ENCODE data around the gene SHANK1. TPM values are rescaled to one million over a fixed set of nuclear protein-coding genes. Genes with fewer than 3 reads are reported as not detected.

SHANK1 gene
- total RNA-seq, 1 experiment from 2014 or later: 2.2 TPM

DNA sequence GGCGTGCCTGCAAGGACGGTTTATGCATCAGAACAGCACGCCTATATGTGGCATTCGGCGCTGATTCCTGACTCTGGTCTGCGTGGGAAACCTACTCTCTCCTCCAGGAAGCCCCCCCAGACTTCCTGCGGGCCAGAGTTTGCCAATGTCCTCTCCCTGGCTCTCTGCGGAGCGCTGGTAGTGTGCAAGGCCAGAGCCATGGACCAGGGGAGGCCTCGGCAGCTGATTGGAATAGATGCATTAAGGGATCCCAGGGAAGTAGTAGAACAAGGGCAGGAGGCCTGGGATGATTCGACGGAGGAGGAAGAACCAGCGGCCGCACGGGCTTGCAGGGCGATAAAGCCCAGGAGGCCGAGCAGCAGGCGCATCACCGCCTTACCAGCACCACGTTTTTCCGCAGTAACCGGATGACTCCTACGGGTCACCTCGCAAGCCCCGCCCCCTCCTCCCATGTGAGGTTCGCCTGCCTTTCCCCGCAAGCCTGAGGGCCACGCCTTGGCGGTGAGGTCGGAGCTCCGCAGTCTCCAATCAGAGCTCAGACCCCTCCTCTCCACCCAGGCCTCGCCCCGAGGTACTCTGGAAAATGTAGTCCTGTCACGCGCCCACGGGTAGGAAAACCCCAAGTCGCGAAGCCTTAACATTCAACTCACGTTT lies 8.6 kb upstream of the SHANK1 start:
- DNase-seq (ENCODE audit: low spot score): peak; percentile 8

DNA sequence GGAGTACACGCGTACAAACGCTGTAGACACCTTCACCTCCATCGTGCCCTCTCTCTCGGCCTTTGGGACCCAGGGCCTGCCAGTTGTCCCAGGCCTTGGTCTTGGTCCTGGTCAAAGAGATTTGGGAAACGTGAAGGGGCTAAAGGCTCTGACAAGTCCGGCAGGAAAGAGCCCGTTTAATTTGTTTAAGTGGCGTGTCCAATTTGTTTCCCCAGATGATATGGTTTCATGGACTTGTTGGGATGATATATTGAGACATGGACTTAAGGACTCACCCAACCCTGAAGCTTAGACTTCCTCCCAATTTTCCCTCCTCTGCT lies 6.3 kb upstream of the SHANK1 start:
- DNase-seq (ENCODE audit: low spot score): no peak

GRCh38 chr19:50725218-50725910 lies 5.8 kb upstream of the SHANK1 start:
- DNase-seq (ENCODE audit: low spot score): peak; percentile 27

GRCh38 chr19:50724522-50725217 lies 5.1 kb upstream of the SHANK1 start:
- DNase-seq (ENCODE audit: low spot score): peak; percentile 100

DNA sequence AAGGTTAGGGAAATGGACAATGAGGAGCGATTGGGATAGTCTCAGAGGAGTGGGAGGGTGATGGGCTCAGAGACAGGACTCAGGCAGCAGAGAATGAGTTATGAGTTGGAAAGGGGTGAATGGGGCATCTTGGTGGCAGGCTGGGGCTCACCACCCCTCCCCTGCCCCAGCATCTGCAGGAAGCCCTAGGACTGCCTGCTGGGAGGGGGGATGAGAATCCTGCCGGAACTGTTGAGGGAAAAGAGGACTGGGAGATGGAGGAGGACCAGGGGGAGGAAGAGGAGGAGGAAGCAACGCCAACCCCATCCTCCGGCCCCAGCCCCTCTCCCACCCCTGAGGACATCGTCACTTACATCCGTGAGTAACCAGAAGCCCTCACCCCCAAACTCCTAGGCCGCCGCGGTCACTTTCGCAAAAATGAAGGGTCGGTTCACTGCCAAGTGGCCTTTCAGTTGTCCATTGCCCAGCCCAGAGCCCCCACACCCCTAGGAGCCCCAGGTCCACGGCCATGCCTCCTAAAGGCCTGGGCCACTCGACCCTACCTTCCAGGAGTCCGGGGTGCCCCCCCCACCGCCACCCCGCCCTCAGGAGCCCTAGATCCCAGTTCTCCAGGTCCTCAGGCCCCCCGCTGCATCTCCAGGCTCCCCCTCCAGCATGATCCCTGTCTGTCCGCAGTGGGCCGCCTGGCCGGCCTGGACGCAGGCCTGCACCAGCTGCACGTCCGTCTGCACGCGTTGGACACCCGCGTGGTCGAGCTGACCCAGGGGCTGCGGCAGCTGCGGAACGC lies 4.3 kb upstream of the SHANK1 start:
- peak; percentile 13 for DNase-seq (ENCODE audit: low spot score)

GRCh38 chr19:50723069-50723468 lies 3.5 kb upstream of the SHANK1 start, which contains the start of gene CLEC11A:
TSS of gene CLEC11A (plus strand) at chr19:50723364. CDS start at chr19:50723526, 162 bp downstream.
- DNase-seq (ENCODE audit: low spot score): peak; percentile 7

DNA sequence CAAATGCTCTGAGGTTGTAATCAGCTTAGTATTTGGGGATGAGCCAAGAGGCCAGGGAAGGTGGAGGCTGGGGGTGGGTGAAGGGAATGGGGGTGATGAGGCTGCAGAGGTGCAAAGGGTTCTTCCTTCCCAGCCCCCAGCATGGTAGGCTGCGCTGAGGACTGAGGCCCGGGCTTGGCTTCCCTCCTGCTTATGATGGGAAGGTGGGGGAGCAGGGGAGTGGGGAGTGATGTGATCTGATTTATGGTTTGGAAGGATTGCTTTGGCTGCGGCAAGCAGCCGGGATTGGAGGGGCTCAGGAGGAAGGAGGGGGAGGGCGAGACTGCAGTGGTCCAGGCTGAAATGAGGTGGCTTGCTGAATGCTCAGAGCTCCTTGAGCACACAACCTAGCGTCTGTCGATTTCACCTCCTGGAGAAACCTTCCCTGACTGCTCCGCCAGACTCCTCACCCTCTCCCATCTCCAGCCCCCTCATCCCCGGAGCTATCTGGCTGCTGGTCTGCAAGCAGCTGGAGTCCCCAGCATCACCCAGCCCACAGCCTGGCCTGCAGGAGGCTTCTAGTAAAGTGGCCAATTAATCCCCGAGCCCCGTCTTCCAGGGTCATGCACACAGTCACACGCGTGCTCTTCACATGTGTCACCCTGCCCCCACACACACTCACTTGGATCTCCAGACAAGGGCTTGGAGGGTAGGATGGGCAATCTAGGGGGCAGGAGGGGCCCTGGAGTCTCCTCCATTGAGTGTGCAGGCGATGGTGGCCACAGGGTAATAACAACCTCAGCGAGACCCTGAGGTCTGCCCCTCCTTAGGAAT lies 2.8 kb upstream of the SHANK1 start:
- DNase-seq (ENCODE audit: low spot score): peak; percentile 19

- DNase-seq (ENCODE audit: low spot score): peak; percentile 44
Measured at GRCh38 chr19:50721441-50722137, 2.0 kb upstream of the SHANK1 start.

DNA sequence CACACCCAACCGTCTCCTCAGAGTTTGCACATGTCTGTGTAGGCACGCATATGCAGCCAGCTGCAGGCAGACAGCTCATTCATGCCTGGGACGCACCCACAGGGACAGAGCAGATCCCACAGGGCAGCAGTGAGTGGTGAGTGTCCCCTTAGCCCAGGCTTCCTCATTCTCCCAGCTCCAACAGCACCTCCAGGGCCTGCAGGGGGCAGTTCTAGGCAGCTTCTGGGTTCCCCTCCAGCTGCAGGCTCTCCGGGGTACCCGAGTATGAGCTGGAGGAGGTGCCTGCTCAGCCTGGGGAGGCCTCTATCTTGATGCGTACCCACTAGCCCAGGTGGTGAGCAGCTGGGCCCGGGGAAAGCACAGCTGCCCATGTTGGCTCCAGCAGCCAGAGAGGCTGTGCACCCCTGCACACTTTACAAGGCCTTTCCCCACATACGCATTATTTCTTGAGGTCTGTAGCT lies 1.3 kb upstream of the SHANK1 start:
- DNase-seq (ENCODE audit: low spot score): peak; percentile 42

DNA sequence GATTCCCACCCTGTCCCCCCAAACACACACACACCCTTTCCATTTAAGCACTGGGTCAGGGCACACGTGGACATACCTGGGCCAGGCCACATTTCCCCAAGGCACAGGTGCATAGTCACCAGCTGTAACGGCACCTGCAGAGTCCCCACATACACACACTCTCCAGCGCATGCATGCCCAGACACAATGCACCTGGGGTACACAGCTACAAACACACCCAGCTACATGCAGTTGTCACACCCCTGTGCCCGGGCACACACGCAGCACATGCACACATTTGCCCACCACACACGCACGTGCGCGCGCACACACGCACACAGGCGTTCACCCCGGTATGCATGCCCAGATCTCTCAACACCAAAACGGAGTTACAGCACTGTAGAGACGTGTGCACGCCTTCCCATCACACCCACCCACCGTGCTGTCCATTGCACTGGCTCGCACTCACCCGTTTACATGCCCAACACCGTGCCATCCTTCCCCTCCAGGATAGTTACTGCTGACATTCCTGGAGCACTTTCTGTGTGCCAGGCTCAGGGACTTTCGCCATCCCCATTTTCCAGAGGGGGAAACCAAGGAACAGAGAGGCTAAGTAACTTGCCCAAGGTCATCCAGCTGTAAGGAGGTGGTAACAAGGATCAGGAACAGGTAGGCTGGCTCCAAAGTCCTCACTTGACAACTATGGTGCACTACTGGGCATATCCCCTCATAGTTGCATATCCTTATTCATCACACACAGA lies 749 bp upstream of the SHANK1 start:
- DNase-seq (ENCODE audit: low spot score): no peak

- DNase-seq (ENCODE audit: low spot score): no peak
Measured at GRCh38 chr19:50719119-50719435, 525 bp downstream of the SHANK1 start.

- no peak for DNase-seq (ENCODE audit: low spot score)
Measured at GRCh38 chr19:50718255-50719118, 1.1 kb downstream of the SHANK1 start.

DNA sequence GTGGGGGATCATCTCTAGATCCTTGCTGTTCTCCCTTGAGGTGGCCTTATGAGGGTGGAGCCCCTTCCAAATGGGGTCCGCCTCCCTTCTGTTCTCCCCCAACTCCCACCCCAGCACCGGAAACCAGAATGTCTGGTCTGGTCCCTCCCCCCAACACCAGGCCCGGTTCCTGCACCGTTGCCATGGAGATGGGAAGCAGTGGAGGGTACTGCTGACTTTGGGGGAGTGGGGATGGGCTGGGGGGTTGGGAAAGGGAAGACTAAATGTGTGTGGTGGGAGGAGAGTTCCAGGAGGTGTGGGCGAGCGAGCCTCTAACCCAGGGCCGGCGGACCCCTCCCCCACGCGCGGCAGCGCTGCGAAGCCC lies 1.7 kb downstream of the SHANK1 start:
- no peak for DNase-seq (ENCODE audit: low spot score)

GRCh38 chr19:50717026-50717723 lies 2.4 kb downstream of the SHANK1 start:
- DNase-seq (ENCODE audit: low spot score): no peak

DNA sequence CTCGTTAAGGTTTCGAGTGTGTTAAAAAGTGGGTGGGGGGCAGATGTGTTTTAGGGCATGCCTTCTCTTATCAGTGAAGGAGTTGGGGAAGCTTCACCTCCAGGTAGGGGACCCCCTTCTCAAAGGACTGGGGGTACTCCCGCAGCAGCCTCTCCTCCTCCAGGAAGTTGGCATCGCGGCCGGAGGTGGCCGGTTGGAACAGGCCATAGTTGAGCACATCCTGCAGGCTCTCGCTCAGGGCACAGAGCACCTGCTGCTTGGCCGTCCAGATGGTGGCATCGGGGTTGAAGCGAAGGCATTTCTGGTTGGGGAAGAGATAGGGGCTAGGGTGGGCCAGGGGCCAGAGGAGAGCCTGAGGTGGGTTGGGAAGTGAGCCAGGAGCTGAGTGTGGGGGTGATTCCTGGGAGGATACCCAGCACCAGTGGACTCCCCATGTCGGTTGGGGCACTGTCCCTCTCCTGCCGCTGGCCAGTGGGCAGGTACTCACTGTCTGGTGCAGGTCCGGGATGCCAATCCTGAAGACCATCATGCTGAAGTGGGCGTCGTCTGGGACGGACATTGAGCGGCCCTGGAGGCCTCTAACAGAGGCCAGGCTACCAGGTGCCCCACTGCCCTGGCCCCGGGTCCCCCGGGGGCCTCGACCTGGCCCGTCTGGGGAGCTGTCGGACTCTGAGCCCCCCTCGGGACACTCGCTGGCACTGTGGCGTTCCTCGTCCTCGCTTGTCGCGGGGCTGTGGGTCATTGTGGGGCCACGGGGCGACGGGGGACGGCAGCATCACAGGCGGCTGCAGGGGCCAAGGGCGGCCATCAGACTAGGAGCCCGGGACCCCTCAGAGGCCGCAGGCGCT lies 3.2 kb downstream of the SHANK1 start:
- DNase-seq (ENCODE audit: low spot score): no peak

DNA sequence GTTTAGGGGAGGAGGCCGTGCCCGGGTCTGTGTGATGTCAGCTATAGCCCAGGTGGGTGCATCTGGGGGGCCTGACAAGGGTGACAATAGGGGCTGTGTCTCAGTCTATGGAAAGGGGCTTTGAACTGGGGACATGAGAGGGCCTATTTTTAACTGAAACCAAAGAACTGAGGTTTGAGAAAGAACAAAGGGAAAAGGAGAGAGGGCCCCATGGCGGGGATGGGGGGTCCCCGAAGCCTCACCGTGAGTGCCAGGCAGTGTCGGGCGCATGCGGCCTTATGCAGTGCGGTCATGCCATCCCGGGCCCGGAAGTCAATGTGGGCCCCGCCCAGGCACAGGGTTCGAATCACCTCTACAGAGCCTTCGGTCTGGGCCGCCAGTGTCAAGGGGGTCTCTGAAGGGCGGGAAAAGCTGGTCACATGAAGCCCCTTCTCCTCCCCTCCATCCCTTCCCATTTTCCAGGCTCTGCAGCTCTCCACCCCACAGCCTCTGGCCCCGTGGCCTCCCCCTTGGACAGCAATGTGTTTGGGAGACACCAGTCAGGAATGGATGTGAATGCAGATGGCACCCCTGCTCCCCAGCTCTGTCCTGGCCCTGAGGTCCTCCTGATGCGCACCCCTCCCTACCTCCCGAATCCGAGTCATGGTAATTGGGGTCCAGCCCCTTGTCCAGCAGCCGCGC lies 5.9 kb downstream of the SHANK1 start:
- DNase-seq (ENCODE audit: low spot score): no peak

- no peak for DNase-seq (ENCODE audit: low spot score)
Measured at GRCh38 chr19:50712833-50713232, 6.8 kb downstream of the SHANK1 start.

All from H4 (cell line).